MM.1S (cell line): ENCODE measurements around the gene NUDT1.

Experiments used
- DNase-seq: peaks from one replicate; pipeline ENCODE4 v3.0.0-alpha.2; 2015
- H2AFZ ChIP-seq: fragments of 300-600 bp; sonication (generic); 2 replicates; pipeline ENCODE4 v1.6.0; 2016; ENCODE audit warnings: antibody characterized with exemption, low read length
- H3F3A ChIP-seq: fragments of 300-600 bp; sonication (generic); 2 replicates; pipeline ENCODE4 v1.6.1; 2016; ENCODE audit warnings: mild to moderate bottlenecking, antibody characterized with exemption, low read length, moderate library complexity, mixed read lengths; ENCODE audit not compliant: insufficient read depth
- H3K27ac ChIP-seq: fragments of 300-600 bp; sonication (generic); 2 replicates; pipeline ENCODE4 v1.5.1; 2016; ENCODE audit warnings: mild to moderate bottlenecking, low read length
- H3K27me3 ChIP-seq: fragments of 300-600 bp; sonication (generic); replicated peaks from 2 replicates; pipeline ENCODE4 v1.6.0; 2016; ENCODE audit warnings: low read length; ENCODE audit not compliant: insufficient read depth
- H3K36me3 ChIP-seq: fragments of 300-600 bp; sonication (generic); replicated peaks from 2 replicates; pipeline ENCODE4 v1.6.1; 2016; ENCODE audit warnings: mild to moderate bottlenecking, low read length, mixed read lengths; ENCODE audit not compliant: insufficient read depth
- H3K4me1 ChIP-seq: fragments of 300-600 bp; sonication (generic); 2 replicates; pipeline ENCODE4 v1.6.1; 2016; ENCODE audit warnings: low read length, mixed read lengths
- H3K4me2 ChIP-seq: fragments of 300-600 bp; sonication (generic); 2 replicates; pipeline ENCODE4 v1.6.0; 2016; ENCODE audit warnings: low read depth, low read length
- H3K4me3 ChIP-seq: fragments of 300-600 bp; sonication (generic); 2 replicates; pipeline ENCODE4 v1.5.1; 2016; ENCODE audit warnings: low read length, mixed read lengths
- H3K79me2 ChIP-seq: fragments of 300-600 bp; sonication (generic); 2 replicates; pipeline ENCODE4 v1.6.1; 2016; ENCODE audit warnings: mixed run types, low read length, mixed read lengths
- H3K9ac ChIP-seq: fragments of 300-600 bp; sonication (generic); 2 replicates; pipeline ENCODE4 v1.6.1; 2016; ENCODE audit warnings: low read length, mixed read lengths
- H3K9me2 ChIP-seq: fragments of 300-600 bp; sonication (generic); replicated peaks from 2 replicates; pipeline ENCODE4 v1.6.1; 2016; ENCODE audit warnings: mild to moderate bottlenecking, low read length, mixed read lengths; ENCODE audit not compliant: insufficient read depth
- H3K9me3 ChIP-seq: fragments of 300-600 bp; sonication (generic); replicated peaks from 2 replicates; pipeline ENCODE4 v1.6.1; 2016; ENCODE audit warnings: mild to moderate bottlenecking, low read length, mixed read lengths; ENCODE audit not compliant: insufficient read depth
- H4K20me1 ChIP-seq: fragments of 300-600 bp; sonication (generic); 2 replicates; pipeline ENCODE4 v1.6.1; 2016; ENCODE audit warnings: mild to moderate bottlenecking, low read length, moderate library complexity, mixed read lengths; ENCODE audit not compliant: insufficient read depth
- EZH2 ChIP-seq: fragments of 300-600 bp; sonication (generic); optimal IDR thresholded peaks from 2 replicates; pipeline ENCODE3; 2017; ENCODE audit warnings: low read depth, mild to moderate bottlenecking, antibody characterized with exemption, low read length, mixed read lengths
- EZH2phosphoT487 ChIP-seq: fragments of 300-600 bp; sonication (generic); IDR thresholded peaks from 2 replicates; pipeline ENCODE4 v1.6.1; 2018; ENCODE audit warnings: antibody characterized with exemption, low read length
- TF ChIP-seq, protein P1 (sequence below): fragments of 300-600 bp; sonication (generic); IDR thresholded peaks from 2 replicates; pipeline ENCODE4 v1.5.1; 2016; ENCODE audit warnings: antibody characterized with exemption, low read length, mixed read lengths

NUDT1 gene

DNA sequence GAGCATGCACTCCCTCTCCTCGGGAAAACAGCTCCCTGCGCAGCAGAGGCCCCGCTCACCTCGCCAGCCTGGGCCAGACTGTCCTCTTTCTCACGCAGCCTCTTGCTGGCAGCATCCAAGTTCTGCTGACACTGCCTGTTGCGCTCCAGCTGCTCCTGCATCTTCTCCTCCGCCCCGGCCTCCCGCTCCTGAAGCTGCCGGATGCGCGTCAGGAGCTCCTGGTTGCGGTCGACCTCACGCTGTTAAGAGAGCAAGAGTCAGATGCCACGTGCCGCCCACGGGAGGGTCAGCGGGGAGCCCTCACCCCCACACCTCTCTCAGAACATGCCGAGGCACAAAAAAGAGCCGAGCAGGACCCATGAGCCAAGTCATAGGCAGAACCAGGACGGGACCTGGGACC lies 19.5 kb upstream of the NUDT1 start:
- H3K79me2 ChIP-seq = peaks cover 2% of the 10 kb centered on the region; the same call in 1 of the 2 replicates
- no peak for TF ChIP-seq EZH2
- no peak for TF ChIP-seq EZH2phosphoT487
- TF ChIP-seq, protein P1, sequence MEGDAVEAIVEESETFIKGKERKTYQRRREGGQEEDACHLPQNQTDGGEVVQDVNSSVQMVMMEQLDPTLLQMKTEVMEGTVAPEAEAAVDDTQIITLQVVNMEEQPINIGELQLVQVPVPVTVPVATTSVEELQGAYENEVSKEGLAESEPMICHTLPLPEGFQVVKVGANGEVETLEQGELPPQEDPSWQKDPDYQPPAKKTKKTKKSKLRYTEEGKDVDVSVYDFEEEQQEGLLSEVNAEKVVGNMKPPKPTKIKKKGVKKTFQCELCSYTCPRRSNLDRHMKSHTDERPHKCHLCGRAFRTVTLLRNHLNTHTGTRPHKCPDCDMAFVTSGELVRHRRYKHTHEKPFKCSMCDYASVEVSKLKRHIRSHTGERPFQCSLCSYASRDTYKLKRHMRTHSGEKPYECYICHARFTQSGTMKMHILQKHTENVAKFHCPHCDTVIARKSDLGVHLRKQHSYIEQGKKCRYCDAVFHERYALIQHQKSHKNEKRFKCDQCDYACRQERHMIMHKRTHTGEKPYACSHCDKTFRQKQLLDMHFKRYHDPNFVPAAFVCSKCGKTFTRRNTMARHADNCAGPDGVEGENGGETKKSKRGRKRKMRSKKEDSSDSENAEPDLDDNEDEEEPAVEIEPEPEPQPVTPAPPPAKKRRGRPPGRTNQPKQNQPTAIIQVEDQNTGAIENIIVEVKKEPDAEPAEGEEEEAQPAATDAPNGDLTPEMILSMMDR = no peak
- no peaks in the 10 kb centered on the region for H3K4me1 ChIP-seq
- no peak overlapping the region for H3K27ac ChIP-seq
- no peak for DNase-seq
- H3F3A ChIP-seq = no peaks in the 10 kb centered on the region
- no peak overlapping the region for H3K4me2 ChIP-seq
- H3K9ac ChIP-seq = no peak overlapping the region
- no peaks in the 10 kb centered on the region for H3K27me3 ChIP-seq
- H3K36me3 ChIP-seq = no peaks in the 10 kb centered on the region
- H3K9me3 ChIP-seq = no peaks in the 10 kb centered on the region
- no peaks in the 10 kb centered on the region for H3K9me2 ChIP-seq
- H2AFZ ChIP-seq = no peak overlapping the region
- no peaks in the 10 kb centered on the region for H4K20me1 ChIP-seq
- no peak overlapping the region for H3K4me3 ChIP-seq

DNA sequence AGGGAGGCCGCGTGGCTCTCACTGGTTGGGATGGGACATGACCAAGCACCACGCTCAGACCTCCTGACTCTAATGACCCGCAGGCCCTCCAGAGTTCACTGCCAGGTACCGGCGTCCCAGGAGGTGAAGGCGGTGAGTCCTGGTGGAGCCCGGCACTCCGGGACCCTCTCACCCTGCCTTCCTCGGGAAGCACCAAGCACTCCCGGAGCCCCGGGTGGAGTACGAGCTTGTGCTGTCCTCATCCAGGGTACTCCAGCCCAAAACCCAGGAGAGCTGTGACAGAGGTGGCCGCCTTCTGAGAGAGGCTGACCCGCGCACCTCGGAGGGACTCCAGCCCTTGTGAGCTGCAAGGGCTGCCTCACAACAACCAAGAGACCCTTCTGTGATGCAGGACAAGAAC lies 18.7 kb upstream of the NUDT1 start:
- no peak overlapping the region for H3K4me3 ChIP-seq
- no peaks in the 10 kb centered on the region for H3F3A ChIP-seq
- no peaks in the 10 kb centered on the region for H3K9me2 ChIP-seq
- TF ChIP-seq EZH2phosphoT487 = no peak
- TF ChIP-seq, protein P1 = no peak
- TF ChIP-seq EZH2 = no peak
- H3K9me3 ChIP-seq = no peaks in the 10 kb centered on the region
- no peak overlapping the region for H3K4me2 ChIP-seq
- H3K79me2 ChIP-seq = peaks cover 2% of the 10 kb centered on the region; the same call in 1 of the 2 replicates
- no peak overlapping the region for H3K9ac ChIP-seq
- H3K27me3 ChIP-seq = no peaks in the 10 kb centered on the region
- no peaks in the 10 kb centered on the region for H3K4me1 ChIP-seq
- H3K36me3 ChIP-seq = no peaks in the 10 kb centered on the region
- H2AFZ ChIP-seq = no peak overlapping the region
- H3K27ac ChIP-seq = no peak overlapping the region
- DNase-seq = no peak
- H4K20me1 ChIP-seq = no peaks in the 10 kb centered on the region

DNA sequence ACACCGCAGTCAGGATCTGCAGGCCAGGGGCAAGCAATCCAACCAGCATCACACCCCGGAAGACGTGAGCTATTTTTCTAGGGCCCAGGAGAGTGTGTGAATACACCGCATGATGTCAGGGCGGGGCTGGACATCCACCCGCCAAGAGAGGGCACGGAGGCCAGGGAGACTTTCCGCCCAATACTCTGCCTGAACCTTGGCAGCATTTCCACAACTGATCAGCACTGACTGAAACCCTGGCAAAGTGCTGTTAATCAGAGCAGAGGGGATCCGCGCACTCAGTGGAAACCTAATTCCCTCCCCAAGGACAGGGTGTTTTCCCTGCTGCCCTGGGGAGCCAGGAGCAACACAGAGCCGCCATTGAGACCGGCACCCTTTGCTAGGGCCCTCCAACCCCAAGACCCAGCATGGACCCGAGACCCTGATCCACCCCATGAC lies 17.5 kb upstream of the NUDT1 start:
- no peak overlapping the region for H3K4me3 ChIP-seq
- no peaks in the 10 kb centered on the region for H3K9me3 ChIP-seq
- H3K9me2 ChIP-seq = no peaks in the 10 kb centered on the region
- no peaks in the 10 kb centered on the region for H3F3A ChIP-seq
- no peak overlapping the region for H3K9ac ChIP-seq
- no peaks in the 10 kb centered on the region for H3K36me3 ChIP-seq
- H3K4me2 ChIP-seq = no peak overlapping the region
- H3K27me3 ChIP-seq = no peaks in the 10 kb centered on the region
- H3K79me2 ChIP-seq = peaks cover 8% of the 10 kb centered on the region
- TF ChIP-seq, protein P1 = no peak
- no peak for TF ChIP-seq EZH2
- no peak for TF ChIP-seq EZH2phosphoT487
- no peaks in the 10 kb centered on the region for H4K20me1 ChIP-seq
- H3K27ac ChIP-seq = no peak overlapping the region
- DNase-seq = no peak
- no peak overlapping the region for H2AFZ ChIP-seq
- H3K4me1 ChIP-seq = no peaks in the 10 kb centered on the region
